Endothelial cell of umbilical vein (primary cell): ENCODE data around the gene TM7SF2. TPM values are rescaled to one million over a fixed set of nuclear protein-coding genes. Genes with fewer than 3 reads are reported as not detected.

Experiments
- BruUV-seq: library from RNA; stranded (reverse); fragments of 400-500 nt; replicated peaks from 2 replicates; lab custom pipeline; 2021; lab: Mats Ljungman, UMichigan
- CTCF ChIA-PET: fragments of 300-600, 350-600 bp; sonication (Branson Sonifier 250); formaldehyde crosslinking; loops from one replicate; lab custom pipeline; 2021; ENCODE audit warnings: antibody characterized with exemption, inconsistent platforms; lab: Charles Lee
- POLR2A ChIA-PET: fragments of 300-600, 350-600 bp; sonication (Branson Sonifier 250); formaldehyde crosslinking; loops from one replicate; lab custom pipeline; 2021; ENCODE audit warnings: antibody characterized with exemption, inconsistent platforms; lab: Charles Lee
- DNase-seq: peaks from one replicate; pipeline ENCODE4 v3.0.0-alpha.2; 2011; ENCODE audit warnings: low read depth, low spot score
- FAIRE-seq: peaks from 2 replicates; lab custom pipeline; 2011; peaks lifted over from hg19 to GRCh38; lab: Jason Lieb, UNC
- H2AFZ ChIP-seq: 2 replicates; pipeline ENCODE4 v1.6.0; 2012; ENCODE audit warnings: low read depth, low read length, control low read depth, inconsistent platforms
- H3K27ac ChIP-seq: 2 replicates; pipeline ENCODE4 v1.5.1; 2011; ENCODE audit warnings: low read depth, mild to moderate bottlenecking, control low read depth, low read length, moderate library complexity; ENCODE audit not compliant: insufficient read depth
- H3K27me3 ChIP-seq, 2 experiments: 2 replicates each; pipeline versions ENCODE4 v1.6.0 to v1.6.1; 2011; ENCODE audit warnings: low read length in 2 of 2, mixed read lengths in 1 of 2; ENCODE audit not compliant: control insufficient read depth in 2 of 2, insufficient read depth in 2 of 2
- H3K36me3 ChIP-seq, 2 experiments: 2 replicates in 1 of 2; 3 replicates in 1 of 2; pipeline ENCODE4 v1.5.1; 2011; ENCODE audit warnings: low read length in 2 of 2, mild to moderate bottlenecking in 1 of 2, moderate library complexity in 1 of 2; ENCODE audit not compliant: control insufficient read depth in 2 of 2, insufficient read depth in 2 of 2; ENCODE audit errors: extremely low read depth in 1 of 2
- H3K4me1 ChIP-seq: 3 replicates; pipeline ENCODE4 v1.5.1; 2011; ENCODE audit warnings: mild to moderate bottlenecking, low read length; ENCODE audit not compliant: control insufficient read depth, insufficient read depth; ENCODE audit errors: extremely low read depth
- H3K4me2 ChIP-seq: 2 replicates; pipeline ENCODE4 v1.6.1; 2011; ENCODE audit warnings: low read length, control low read depth, mixed read lengths; ENCODE audit not compliant: insufficient read depth
- H3K4me3 ChIP-seq, 3 experiments: fragments of 200-600 bp in 1 of 3; sonication (generic), shearing (Covaris generic) in 1 of 3; replicated peaks in 1 of 3; 2 replicates each; pipeline ENCODE4 v1.5.1; 2011 to 2016; ENCODE audit warnings: control low read depth in 3 of 3, low read length in 3 of 3, mild to moderate bottlenecking in 2 of 3, inconsistent platforms in 1 of 3, low read depth in 1 of 3, moderate library complexity in 1 of 3; ENCODE audit not compliant: insufficient read depth in 1 of 3
- H3K79me2 ChIP-seq: 2 replicates; pipeline ENCODE4 v1.6.0; 2012; ENCODE audit warnings: low read length, inconsistent platforms; ENCODE audit not compliant: control insufficient read depth, insufficient read depth
- H3K9ac ChIP-seq: replicated peaks from 2 replicates; pipeline ENCODE3; 2011; ENCODE audit warnings: low read length, control low read depth; ENCODE audit not compliant: insufficient read depth; ENCODE audit errors: extremely low read depth
- H3K9me1 ChIP-seq: replicated peaks from 3 replicates; pipeline ENCODE4 v1.6.0; 2011; ENCODE audit warnings: mild to moderate bottlenecking, low read length; ENCODE audit not compliant: control insufficient read depth, insufficient read depth; ENCODE audit errors: extremely low read depth
- H3K9me3 ChIP-seq: replicated peaks from 2 replicates; pipeline ENCODE4 v1.5.1; 2012; ENCODE audit warnings: low read length, inconsistent platforms; ENCODE audit not compliant: control insufficient read depth, insufficient read depth
- H4K20me1 ChIP-seq: replicated peaks from 2 replicates; pipeline ENCODE3; 2011; ENCODE audit warnings: mild to moderate bottlenecking, low read length; ENCODE audit not compliant: control insufficient read depth, insufficient read depth; ENCODE audit errors: extremely low read depth
- EZH2 ChIP-seq: IDR thresholded peaks from 2 replicates; pipeline ENCODE4 v1.6.1; 2012; ENCODE audit warnings: borderline replicate concordance, low read depth, mild to moderate bottlenecking, moderate library complexity, low read length, inconsistent platforms; ENCODE audit not compliant: severe bottlenecking
- FOS ChIP-seq: IDR thresholded peaks from 2 replicates; pipeline ENCODE4 v1.6.1; 2011; ENCODE audit warnings: mild to moderate bottlenecking, low read length, moderate library complexity, borderline replicate concordance; ENCODE audit not compliant: insufficient read depth
- GATA2 ChIP-seq: IDR thresholded peaks from 2 replicates; pipeline ENCODE4 v1.7.0; 2011; ENCODE audit warnings: low read depth, mild to moderate bottlenecking, moderate library complexity, mixed read lengths, low read length; ENCODE audit not compliant: insufficient read length, insufficient read depth
- JUN ChIP-seq: IDR thresholded peaks from 2 replicates; pipeline ENCODE4 v1.6.1; 2011; ENCODE audit warnings: borderline replicate concordance, low read depth; ENCODE audit not compliant: insufficient read length, insufficient read depth
- MYC ChIP-seq: IDR thresholded peaks from one replicate; pipeline ENCODE4 v1.6.1; 2011; ENCODE audit warnings: mild to moderate bottlenecking, low read depth, low read length
- POLR2A ChIP-seq: IDR thresholded peaks from 2 replicates; pipeline ENCODE4 v1.6.1; 2012; ENCODE audit warnings: low read depth, mild to moderate bottlenecking, control low read depth, low read length
- POLR2AphosphoS5 ChIP-seq: IDR thresholded peaks from 2 replicates; pipeline ENCODE4 v1.6.1; 2012; ENCODE audit warnings: low read depth, mild to moderate bottlenecking, control low read depth, low read length, moderate library complexity; ENCODE audit not compliant: insufficient read depth
- dilution Hi-C: fragments of 300-500 bp; cut with MboI; formaldehyde crosslinking; loops from one replicate; pipeline ENCODE4 v1.15.0; 2019; ENCODE audit warnings: low sequenced_read_pairs; ENCODE audit not compliant: extremely low pct_ligation_motif_present
- intact Hi-C: fragments of 100-400 bp; cut with micrococcal nuclease; formaldehyde crosslinking; loops from one replicate; pipeline ENCODE4 v1.10.0; 2022
- polyA plus RNA-seq, 4 experiments: library from polyadenylated mRNA; depleted of rRNA in 3 of 4; stranded (reverse) in 3 of 4; unstranded in 1 of 4; fragments of >200 nt; gene quantifications; 2 replicates each; pipeline versions ENCODE4 v1.2.1 to v1.2.3, GENCODE V29; 2011 to 2012; ENCODE audit warnings: missing spikeins in 1 of 4
- total RNA-seq: library from RNA; stranded (reverse); gene quantifications from 2 replicates; pipeline ENCODE4 v1.2.3, GENCODE V29; 2021
- TF ChIP-seq, protein P1 (sequence below), 2 donors: IDR thresholded peaks; 1 replicate in 1 of 2; 2 replicates in 1 of 2; pipeline ENCODE4 v1.5.1; 2011; ENCODE audit warnings: low read length in 2 of 2, mild to moderate bottlenecking in 2 of 2, moderate library complexity in 2 of 2, control low read depth in 1 of 2, inconsistent platforms in 1 of 2, low read depth in 1 of 2; ENCODE audit not compliant: insufficient read depth in 1 of 2; ENCODE audit errors: extremely low read depth in 1 of 2
- TF ChIP-seq, protein P2 (sequence below): IDR thresholded peaks from 2 replicates; pipeline ENCODE4 v1.6.1; 2011; ENCODE audit not compliant: insufficient read depth, insufficient read length

Gene TM7SF2
- total and polyA plus RNA-seq, 2 donors (not counting 3 experiments of a cell fraction or from before 2014, with no cell fraction given): 11.6 to 47.1 TPM

DNA sequence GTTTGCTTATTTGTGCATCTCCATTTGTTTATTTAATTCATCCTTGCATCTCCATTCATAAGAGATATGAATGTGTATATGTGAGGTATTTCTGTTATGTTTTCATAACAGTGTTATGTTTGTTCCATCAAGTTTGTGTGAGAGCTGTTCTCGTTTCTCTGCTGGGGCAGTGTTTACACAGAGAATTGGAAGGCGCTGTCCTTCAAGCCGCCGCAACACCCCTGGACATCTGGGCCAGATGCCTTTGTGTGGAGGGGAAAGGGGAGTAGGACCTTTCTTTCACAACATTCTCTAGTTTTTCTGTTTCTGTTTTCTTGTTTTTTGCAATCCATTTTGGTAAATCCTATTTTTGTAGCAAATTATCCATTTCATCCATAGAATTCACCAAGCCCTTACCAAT, 7.0 kb upstream of the TM7SF2 start:
- FAIRE-seq: no peak
- H3K4me2 ChIP-seq: no peak overlapping the region
- no peaks in the 10 kb centered on the region for H4K20me1 ChIP-seq
- ChIA-PET POLR2A (no interaction called here), CTCF (interaction anchor here (3.5 kb wide), 1 partner anchor 7 kb away, joined by 22 read pairs; the partner anchor contains the start of gene TM7SF2)
- H3K4me1 ChIP-seq: peaks cover 4% of the 10 kb centered on the region
- TF ChIP-seq GATA2: no peak
- TF ChIP-seq JUN: no peak
- no peak for TF ChIP-seq MYC
- TF ChIP-seq POLR2AphosphoS5: no peak
- TF ChIP-seq EZH2: no peak
- no peak for TF ChIP-seq POLR2A
- TF ChIP-seq FOS: no peak
- TF ChIP-seq, protein P1, sequence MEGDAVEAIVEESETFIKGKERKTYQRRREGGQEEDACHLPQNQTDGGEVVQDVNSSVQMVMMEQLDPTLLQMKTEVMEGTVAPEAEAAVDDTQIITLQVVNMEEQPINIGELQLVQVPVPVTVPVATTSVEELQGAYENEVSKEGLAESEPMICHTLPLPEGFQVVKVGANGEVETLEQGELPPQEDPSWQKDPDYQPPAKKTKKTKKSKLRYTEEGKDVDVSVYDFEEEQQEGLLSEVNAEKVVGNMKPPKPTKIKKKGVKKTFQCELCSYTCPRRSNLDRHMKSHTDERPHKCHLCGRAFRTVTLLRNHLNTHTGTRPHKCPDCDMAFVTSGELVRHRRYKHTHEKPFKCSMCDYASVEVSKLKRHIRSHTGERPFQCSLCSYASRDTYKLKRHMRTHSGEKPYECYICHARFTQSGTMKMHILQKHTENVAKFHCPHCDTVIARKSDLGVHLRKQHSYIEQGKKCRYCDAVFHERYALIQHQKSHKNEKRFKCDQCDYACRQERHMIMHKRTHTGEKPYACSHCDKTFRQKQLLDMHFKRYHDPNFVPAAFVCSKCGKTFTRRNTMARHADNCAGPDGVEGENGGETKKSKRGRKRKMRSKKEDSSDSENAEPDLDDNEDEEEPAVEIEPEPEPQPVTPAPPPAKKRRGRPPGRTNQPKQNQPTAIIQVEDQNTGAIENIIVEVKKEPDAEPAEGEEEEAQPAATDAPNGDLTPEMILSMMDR (IDR thresholded peaks at IDR 0.05; ENCODE audit: extremely low read depth in 1 of 2, insufficient read depth in 1 of 2, low read depth in 1 of 2, low read length in 2 of 2): no peak
- TF ChIP-seq, protein P2, sequence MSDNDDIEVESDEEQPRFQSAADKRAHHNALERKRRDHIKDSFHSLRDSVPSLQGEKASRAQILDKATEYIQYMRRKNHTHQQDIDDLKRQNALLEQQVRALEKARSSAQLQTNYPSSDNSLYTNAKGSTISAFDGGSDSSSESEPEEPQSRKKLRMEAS: no peak
- no peak for DNase-seq
- dilution Hi-C loops: no loop called here
- intact Hi-C loops: no loop called here
- H3K9me3 ChIP-seq: no peaks in the 10 kb centered on the region
- no peaks in the 10 kb centered on the region for H3K9me1 ChIP-seq
- H3K27ac ChIP-seq: no peak overlapping the region
- peaks cover 0 to 14% of the 10 kb centered on the region in 2 experiments for H3K36me3 ChIP-seq
- no peak overlapping the region for H2AFZ ChIP-seq
- H3K4me3 ChIP-seq: no peak overlapping the region
- BruUV-seq: no TSS peak
- peaks cover 8% of the 10 kb centered on the region for H3K79me2 ChIP-seq
- no peaks in the 10 kb centered on the region for H3K27me3 ChIP-seq
- no peak overlapping the region for H3K9ac ChIP-seq
